Spleen (tissue), 7 donors: Measurements from ENCODE around the gene EXOC4.

Experiments used
- POLR2AphosphoS5 ChIP-seq, 3 donors: sonication (generic); formaldehyde crosslinking; IDR thresholded peaks; one replicate each; pipeline ENCODE4 v1.5.1; 2017; ENCODE audit warnings: antibody characterized with exemption in 3 of 3
- TF ChIP-seq, protein P1 (sequence below), 11 experiments: fragments of 200-600 bp in 7 of 11; fragments of 450-650 bp in 4 of 11; sonication (generic) in 4 of 11; IDR thresholded peaks in 8 of 11; conservative IDR thresholded peaks in 3 of 11; 1 replicate in 7 of 11; 2 replicates in 4 of 11; pipeline versions ENCODE4 v1.4.0 to v1.8.0; 2016 to 2021; ENCODE audit warnings: antibody characterized with exemption in 11 of 11, inconsistent platforms in 4 of 11, mild to moderate bottlenecking in 1 of 11
- donor health status: DM: no; HTN: no; CAD: no; lungs with moderate emphysema.
- donor health status: DM: no; HTN: no; CAD: no.
- donor health status: DM: no; HTN: no; CAD: no.

DNA sequence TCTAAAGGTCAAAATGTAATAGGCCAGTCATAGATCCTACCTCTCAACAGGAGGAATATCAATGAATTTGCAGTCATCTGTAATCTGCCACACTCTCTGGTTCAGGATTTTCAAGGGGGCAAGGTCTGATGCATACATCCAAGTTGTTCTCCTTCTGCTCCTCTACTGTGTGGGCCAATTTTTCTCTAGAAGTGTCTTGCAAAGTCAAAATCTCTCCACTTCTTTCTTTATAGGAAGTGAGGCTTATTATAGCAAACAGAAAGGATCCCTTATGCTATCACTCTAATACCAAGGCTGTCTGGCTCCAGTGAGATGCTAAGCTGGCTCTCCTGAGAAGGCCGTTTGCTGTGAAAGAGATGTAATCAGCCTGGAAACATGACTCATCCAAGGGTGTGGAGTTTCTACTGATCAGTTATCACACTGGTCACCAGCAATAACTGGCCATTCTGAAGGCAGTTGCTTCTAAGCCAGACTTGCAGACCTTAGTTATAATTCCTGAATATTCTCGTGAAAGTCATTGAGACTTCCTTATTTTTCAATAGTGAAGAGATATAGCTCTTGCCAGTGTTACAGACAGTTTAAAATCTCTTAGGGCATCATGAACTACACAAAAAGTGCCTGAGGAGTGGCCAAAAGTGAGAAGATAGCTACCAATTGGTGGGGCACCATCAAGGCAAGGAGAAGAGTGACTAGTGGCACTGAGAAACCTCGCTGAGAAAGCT, 831.0 kb downstream of the EXOC4 start:
- TF ChIP-seq POLR2AphosphoS5 (IDR thresholded peaks at IDR 0.05): no peak
- TF ChIP-seq, protein P1, sequence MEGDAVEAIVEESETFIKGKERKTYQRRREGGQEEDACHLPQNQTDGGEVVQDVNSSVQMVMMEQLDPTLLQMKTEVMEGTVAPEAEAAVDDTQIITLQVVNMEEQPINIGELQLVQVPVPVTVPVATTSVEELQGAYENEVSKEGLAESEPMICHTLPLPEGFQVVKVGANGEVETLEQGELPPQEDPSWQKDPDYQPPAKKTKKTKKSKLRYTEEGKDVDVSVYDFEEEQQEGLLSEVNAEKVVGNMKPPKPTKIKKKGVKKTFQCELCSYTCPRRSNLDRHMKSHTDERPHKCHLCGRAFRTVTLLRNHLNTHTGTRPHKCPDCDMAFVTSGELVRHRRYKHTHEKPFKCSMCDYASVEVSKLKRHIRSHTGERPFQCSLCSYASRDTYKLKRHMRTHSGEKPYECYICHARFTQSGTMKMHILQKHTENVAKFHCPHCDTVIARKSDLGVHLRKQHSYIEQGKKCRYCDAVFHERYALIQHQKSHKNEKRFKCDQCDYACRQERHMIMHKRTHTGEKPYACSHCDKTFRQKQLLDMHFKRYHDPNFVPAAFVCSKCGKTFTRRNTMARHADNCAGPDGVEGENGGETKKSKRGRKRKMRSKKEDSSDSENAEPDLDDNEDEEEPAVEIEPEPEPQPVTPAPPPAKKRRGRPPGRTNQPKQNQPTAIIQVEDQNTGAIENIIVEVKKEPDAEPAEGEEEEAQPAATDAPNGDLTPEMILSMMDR (IDR thresholded peaks at IDR 0.05 in 8 of 11, conservative IDR thresholded peaks at IDR 0.05 in 3 of 11): no peak
